Measurements from ENCODE around the gene BTBD16. TPM values are rescaled to one million over a fixed set of nuclear protein-coding genes. Genes with fewer than 3 reads are reported as not detected.

The BTBD16 gene
- total RNA-seq, 1 donor from 2014 or later: not detected

DNA sequence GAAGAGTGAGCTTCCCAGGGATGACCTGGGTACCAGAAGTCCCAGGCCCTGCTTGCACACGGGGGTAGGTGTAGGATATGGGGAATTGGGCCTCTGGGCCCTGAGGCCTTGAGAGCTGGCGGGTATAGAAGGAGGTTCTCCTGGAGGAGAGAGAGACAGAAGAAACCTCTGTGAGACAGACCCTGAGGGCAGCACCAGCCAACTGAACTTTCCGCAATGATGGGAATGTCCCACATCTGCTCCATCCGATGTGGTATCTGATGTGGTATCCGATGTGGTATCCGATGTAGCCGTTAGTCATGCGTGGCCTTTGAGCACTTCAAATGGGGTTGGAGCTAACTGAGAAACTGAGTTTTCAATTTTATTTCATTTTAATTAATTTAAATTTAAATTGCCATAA, 72.8 kb downstream of the BTBD16 start:
- Histone ChIP-seq H3K36me3 (no peaks in the 10 kb centered on the region), H3K4me3 (no peak overlapping the region), H3K27ac (no peak overlapping the region), H3K9me3 (no peaks in the 10 kb centered on the region), H3K4me1 (no peaks in the 10 kb centered on the region), H3K27me3 (no peaks in the 10 kb centered on the region)
- DNase-seq (ENCODE audit: low spot score in 2 of 2): peak in 1 of 2 donors; percentile 18
- intact Hi-C loops (cut with DNase I): loop anchor here (2.0 kb wide), 3 partner anchors 45 to 221 kb away; no protein-coding TSS in a partner anchor
- TF ChIP-seq, protein P1, sequence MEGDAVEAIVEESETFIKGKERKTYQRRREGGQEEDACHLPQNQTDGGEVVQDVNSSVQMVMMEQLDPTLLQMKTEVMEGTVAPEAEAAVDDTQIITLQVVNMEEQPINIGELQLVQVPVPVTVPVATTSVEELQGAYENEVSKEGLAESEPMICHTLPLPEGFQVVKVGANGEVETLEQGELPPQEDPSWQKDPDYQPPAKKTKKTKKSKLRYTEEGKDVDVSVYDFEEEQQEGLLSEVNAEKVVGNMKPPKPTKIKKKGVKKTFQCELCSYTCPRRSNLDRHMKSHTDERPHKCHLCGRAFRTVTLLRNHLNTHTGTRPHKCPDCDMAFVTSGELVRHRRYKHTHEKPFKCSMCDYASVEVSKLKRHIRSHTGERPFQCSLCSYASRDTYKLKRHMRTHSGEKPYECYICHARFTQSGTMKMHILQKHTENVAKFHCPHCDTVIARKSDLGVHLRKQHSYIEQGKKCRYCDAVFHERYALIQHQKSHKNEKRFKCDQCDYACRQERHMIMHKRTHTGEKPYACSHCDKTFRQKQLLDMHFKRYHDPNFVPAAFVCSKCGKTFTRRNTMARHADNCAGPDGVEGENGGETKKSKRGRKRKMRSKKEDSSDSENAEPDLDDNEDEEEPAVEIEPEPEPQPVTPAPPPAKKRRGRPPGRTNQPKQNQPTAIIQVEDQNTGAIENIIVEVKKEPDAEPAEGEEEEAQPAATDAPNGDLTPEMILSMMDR (IDR thresholded peaks at IDR 0.05): no peak

- TF ChIP-seq, protein P1 (IDR thresholded peaks at IDR 0.05): no peak
- no peaks in the 10 kb centered on the region for H3K9me3 ChIP-seq
- peak in 1 of 2 donors; percentile 30 for DNase-seq (ENCODE audit: low spot score in 2 of 2)
- no peak overlapping the region for H3K27ac ChIP-seq
- no peaks in the 10 kb centered on the region for H3K4me1 ChIP-seq
- no peaks in the 10 kb centered on the region for H3K27me3 ChIP-seq
- intact Hi-C loops (cut with DNase I): no loop called here
- H3K36me3 ChIP-seq: no peaks in the 10 kb centered on the region
- no peak overlapping the region for H3K4me3 ChIP-seq
These were observed 73.7 kb downstream of the BTBD16 start for GRCh38 chr10:122344741-122345258.

DNA sequence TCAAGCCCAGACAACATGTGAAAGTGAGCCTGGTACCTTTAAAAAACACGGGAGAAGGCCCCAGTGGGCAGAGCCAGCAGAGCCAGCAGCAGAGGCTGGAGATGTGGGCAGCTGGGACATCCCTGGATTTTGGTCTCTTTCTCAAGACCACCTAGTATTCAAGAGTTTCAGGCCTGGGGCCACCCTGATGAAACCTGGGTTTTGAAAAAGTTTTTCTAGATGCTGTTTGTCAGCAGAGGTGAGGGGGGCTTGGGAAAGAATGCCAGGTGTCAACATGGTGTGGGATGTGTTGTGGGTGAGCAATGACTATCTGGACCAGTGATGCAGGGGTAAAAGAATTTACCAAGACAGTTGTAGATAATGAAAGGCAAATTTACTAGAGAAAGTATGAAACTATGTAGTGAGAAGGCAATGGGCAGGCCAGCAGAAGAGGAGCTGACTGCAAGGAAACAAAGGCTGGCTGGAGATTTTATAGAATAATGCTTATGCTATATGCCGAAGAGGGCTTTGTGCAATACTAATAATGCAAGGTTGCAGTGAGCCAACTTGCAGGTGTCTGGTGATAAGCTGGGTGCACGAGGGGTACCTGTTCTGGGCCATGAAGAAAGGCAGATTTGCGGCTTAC, 75.3 kb downstream of the BTBD16 start:
- DNase-seq (ENCODE audit: low spot score in 2 of 2): peak in 1 of 2 donors; percentile 35
- Histone ChIP-seq H3K9me3 (no peaks in the 10 kb centered on the region), H3K36me3 (no peaks in the 10 kb centered on the region), H3K4me3 (no peak overlapping the region), H3K4me1 (no peaks in the 10 kb centered on the region), H3K27ac (no peak overlapping the region), H3K27me3 (no peaks in the 10 kb centered on the region)
- intact Hi-C loops (cut with DNase I): no loop called here
- TF ChIP-seq, protein P1 (IDR thresholded peaks at IDR 0.05): no peak

GRCh38 chr10:122347170-122347841, 76.2 kb downstream of the BTBD16 start:
- Histone ChIP-seq H3K4me1 (no peaks in the 10 kb centered on the region), H3K36me3 (no peaks in the 10 kb centered on the region), H3K27me3 (no peaks in the 10 kb centered on the region), H3K4me3 (no peak overlapping the region), H3K27ac (no peak overlapping the region), H3K9me3 (no peaks in the 10 kb centered on the region)
- no peak for DNase-seq (ENCODE audit: low spot score in 2 of 2)
- TF ChIP-seq, protein P1 (IDR thresholded peaks at IDR 0.05): no peak
- intact Hi-C loops (cut with DNase I): no loop called here

GRCh38 chr10:122348512-122348911, 77.4 kb downstream of the BTBD16 start:
- no peaks in the 10 kb centered on the region for H3K9me3 ChIP-seq
- intact Hi-C loops (cut with DNase I): no loop called here
- H3K4me3 ChIP-seq: no peak overlapping the region
- DNase-seq (ENCODE audit: low spot score in 2 of 2): no peak
- H3K27me3 ChIP-seq: no peaks in the 10 kb centered on the region
- H3K36me3 ChIP-seq: no peaks in the 10 kb centered on the region
- H3K27ac ChIP-seq: no peak overlapping the region
- H3K4me1 ChIP-seq: no peaks in the 10 kb centered on the region
- TF ChIP-seq, protein P1 (IDR thresholded peaks at IDR 0.05): no peak
